Lung (tissue), 12 donors: ENCODE data around the gene GALNT16. TPM values are rescaled to one million over a fixed set of nuclear protein-coding genes. Genes with fewer than 3 reads are reported as not detected.

Experiments used
- ATAC-seq: fragments of 200-7000 bp; cut with Tn5 transposase; one replicate; pipeline ENCODE4 v1.9.1; 2020; ENCODE audit warnings: moderate number of reproducible peaks; ENCODE audit not compliant: insufficient read depth, low FRiP score
- DNase-seq, 3 donors: peaks; one replicate each; pipeline ENCODE4 v3.0.0-alpha.2; 2013 to 2017
- H3K27ac ChIP-seq, 2 donors: one replicate each; pipeline ENCODE4 v1.5.1; 2013; ENCODE audit warnings: mild to moderate bottlenecking in 2 of 2, moderate library complexity in 2 of 2, control low read depth in 1 of 2, inconsistent platforms in 1 of 2, low read depth in 1 of 2, low read length in 1 of 2
- H3K27me3 ChIP-seq, 3 donors: one replicate each; pipeline ENCODE4 v1.5.1; 2013; ENCODE audit warnings: low read length in 2 of 3; ENCODE audit not compliant: control insufficient read depth in 3 of 3, insufficient read depth in 3 of 3
- H3K36me3 ChIP-seq, 4 donors: one replicate each; pipeline ENCODE4 v1.5.1; 2013; ENCODE audit warnings: low read length in 4 of 4, mild to moderate bottlenecking in 1 of 4, moderate library complexity in 1 of 4; ENCODE audit not compliant: control insufficient read depth in 4 of 4, insufficient read depth in 4 of 4
- H3K4me1 ChIP-seq, 5 donors: one replicate each; pipeline ENCODE4 v1.5.1; 2013; ENCODE audit warnings: low read length in 5 of 5, mild to moderate bottlenecking in 2 of 5, moderate library complexity in 1 of 5; ENCODE audit not compliant: control insufficient read depth in 5 of 5, insufficient read depth in 5 of 5
- H3K4me3 ChIP-seq: one replicate; pipeline ENCODE4 v1.5.1; 2013; ENCODE audit warnings: mild to moderate bottlenecking, control low read depth, moderate library complexity
- H3K9ac ChIP-seq, 2 donors: one replicate each; pipeline ENCODE4 v1.5.1; 2013; ENCODE audit warnings: low read length in 2 of 2, control low read depth in 1 of 2; ENCODE audit not compliant: insufficient read depth in 1 of 2
- H3K9me3 ChIP-seq, 4 donors: one replicate each; pipeline ENCODE4 v1.5.1; 2013; ENCODE audit warnings: low read length in 3 of 4, mild to moderate bottlenecking in 1 of 4, moderate library complexity in 1 of 4; ENCODE audit not compliant: control insufficient read depth in 4 of 4, insufficient read depth in 3 of 4
- CTCF ChIP-seq: IDR thresholded peaks from 2 replicates; pipeline ENCODE4 v1.5.1; 2012; ENCODE audit warnings: mild to moderate bottlenecking; ENCODE audit errors: control extremely low read depth, extremely low read depth
- WGBS, 2 donors: extraction: QIAGEN DNeasy Blood & Tissue Kit; methylation state at CpG; one replicate each; pipeline ENCODE4 v1.1.7; 2013; 5-methylcytosine and 5-hydroxymethylcytosine counted together
- polyA plus RNA-seq, 2 donors: library from polyadenylated mRNA; stranded (reverse); fragments of 200-250 nt; gene quantifications; one replicate each; pipeline ENCODE4 v1.2.1, GENCODE V29; 2013
- total RNA-seq, 2 donors: library from RNA; depleted of rRNA in 1 of 2; stranded (reverse); fragments of >200 nt in 1 of 2; gene quantifications; one replicate each; pipeline ENCODE4 v1.2.1, GENCODE V29; 2014 to 2021
- donor health status: control.
- donor health status: control.
- donor health status: Bipolar disorder and iron deficiency.
- donor health status: healthy.
- donor health status: DM: yes; HTN: yes; CAD: no.

GALNT16 gene
- total and polyA plus RNA-seq, 4 donors: 0.27 to 4.1 (median 1.4) TPM

- ATAC-seq: no peak
- no peaks in the 10 kb centered on the region for H3K36me3 ChIP-seq
- H3K4me3 ChIP-seq: no peak overlapping the region
- H3K27ac ChIP-seq: no peak overlapping the region
- H3K9ac ChIP-seq: no peak overlapping the region
- TF ChIP-seq CTCF: no peak
- H3K27me3 ChIP-seq: peaks cover 0 to 3% (median 0%) of the 10 kb centered on the region in 3 donors
- no peak for DNase-seq
- WGBS, 2 donors: 70 to 71% methylated on average over 12 of the region's 12 CpGs
- peaks cover 0 to 2% (median 0%) of the 10 kb centered on the region in 4 donors for H3K9me3 ChIP-seq
- H3K4me1 ChIP-seq: peaks cover 0 to 7% (median 0%) of the 10 kb centered on the region in 5 donors
Observed at GRCh38 chr14:69358233-69358963, 98.4 kb downstream of the GALNT16 start.

GRCh38 chr14:69358966-69359365 is 99.0 kb downstream of the GALNT16 start:
- H3K36me3 ChIP-seq: no peaks in the 10 kb centered on the region
- no peak for DNase-seq
- H3K27me3 ChIP-seq: peaks cover 0 to 3% (median 0%) of the 10 kb centered on the region in 3 donors
- 88 to 92% methylated on average over 3 of the region's 3 CpGs for WGBS, 2 donors
- no peak overlapping the region for H3K4me3 ChIP-seq
- no peak for TF ChIP-seq CTCF
- no peak overlapping the region for H3K27ac ChIP-seq
- peaks cover 0 to 2% (median 0%) of the 10 kb centered on the region in 4 donors for H3K9me3 ChIP-seq
- H3K4me1 ChIP-seq: peaks cover 0 to 7% (median 0%) of the 10 kb centered on the region in 5 donors
- ATAC-seq: no peak
- no peak overlapping the region for H3K9ac ChIP-seq

GRCh38 chr14:69360438-69361108 is 100.6 kb downstream of the GALNT16 start:
- Histone ChIP-seq H3K27me3 (peaks cover 0 to 3% (median 0%) of the 10 kb centered on the region in 3 donors), H3K9me3 (peaks cover 0 to 2% (median 0%) of the 10 kb centered on the region in 4 donors), H3K36me3 (no peaks in the 10 kb centered on the region), H3K4me1 (peaks cover 0 to 2% (median 0%) of the 10 kb centered on the region in 5 donors), H3K4me3 (no peak overlapping the region), H3K9ac (no peak overlapping the region), H3K27ac (no peak overlapping the region)
- ATAC-seq (no peak), DNase-seq (no peak)
- no peak for TF ChIP-seq CTCF
- WGBS, 2 donors: 58 to 67% methylated on average over 7 of the region's 7 CpGs
